GM19099 (cell line): ENCODE measurements around the gene NELFCD.
A peak's percentile ranks its signal among the peaks of the same experiment; 100 is the strongest.

Experiments
- POLR2A ChIP-seq: IDR thresholded peaks from 3 replicates; pipeline ENCODE4 v1.6.1; 2011; ENCODE audit warnings: low read depth; ENCODE audit not compliant: insufficient read length; ENCODE audit errors: extremely low read depth

NELFCD gene, protein sequence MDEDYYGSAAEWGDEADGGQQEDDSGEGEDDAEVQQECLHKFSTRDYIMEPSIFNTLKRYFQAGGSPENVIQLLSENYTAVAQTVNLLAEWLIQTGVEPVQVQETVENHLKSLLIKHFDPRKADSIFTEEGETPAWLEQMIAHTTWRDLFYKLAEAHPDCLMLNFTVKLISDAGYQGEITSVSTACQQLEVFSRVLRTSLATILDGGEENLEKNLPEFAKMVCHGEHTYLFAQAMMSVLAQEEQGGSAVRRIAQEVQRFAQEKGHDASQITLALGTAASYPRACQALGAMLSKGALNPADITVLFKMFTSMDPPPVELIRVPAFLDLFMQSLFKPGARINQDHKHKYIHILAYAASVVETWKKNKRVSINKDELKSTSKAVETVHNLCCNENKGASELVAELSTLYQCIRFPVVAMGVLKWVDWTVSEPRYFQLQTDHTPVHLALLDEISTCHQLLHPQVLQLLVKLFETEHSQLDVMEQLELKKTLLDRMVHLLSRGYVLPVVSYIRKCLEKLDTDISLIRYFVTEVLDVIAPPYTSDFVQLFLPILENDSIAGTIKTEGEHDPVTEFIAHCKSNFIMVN

DNA sequence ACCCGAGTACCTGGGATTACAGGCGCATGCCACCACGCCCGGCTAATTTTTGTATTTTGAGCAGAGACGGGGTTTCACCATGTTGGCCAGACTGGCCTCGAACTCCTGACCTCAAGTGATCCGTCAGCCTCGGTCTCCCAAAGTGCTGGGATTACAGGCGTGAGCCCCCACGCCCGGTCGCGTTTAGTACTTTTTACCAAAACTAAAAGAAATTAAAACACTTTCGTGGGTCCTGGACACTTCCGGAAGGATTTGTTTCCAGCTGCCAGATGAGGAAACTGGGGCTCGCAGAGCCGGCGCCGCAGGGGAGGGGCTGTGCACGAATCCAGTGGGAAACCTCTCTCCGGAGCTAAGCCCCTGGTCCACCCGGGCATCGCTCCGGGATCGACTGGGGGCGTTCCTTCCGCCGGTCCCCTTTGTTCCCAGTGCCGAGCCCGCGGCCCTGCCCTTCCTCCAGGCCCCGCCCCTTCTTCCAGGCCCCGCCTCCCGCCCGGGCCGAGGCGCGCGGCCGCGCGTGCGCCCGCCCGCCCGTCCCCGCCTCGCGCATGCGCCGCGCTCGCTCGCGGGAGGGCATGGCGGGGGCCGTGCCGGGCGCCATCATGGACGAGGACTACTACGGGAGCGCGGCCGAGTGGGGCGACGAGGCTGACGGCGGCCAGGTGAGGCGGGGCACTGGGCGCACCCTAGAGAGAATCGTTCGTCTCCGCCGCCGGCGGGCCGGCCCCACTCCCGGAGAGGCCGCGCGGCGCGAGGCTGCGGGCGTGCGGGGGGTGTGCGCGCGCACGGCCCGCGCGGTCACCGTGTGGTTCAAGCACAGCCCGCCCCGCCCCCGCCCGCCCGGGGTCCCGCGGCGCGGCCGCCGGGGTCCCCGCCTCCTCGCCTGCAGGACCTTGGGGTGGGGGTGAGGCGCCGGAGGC is at the start of gene NELFCD:
Gene NELFCD, plus strand, starts transcription at position 546 of the 917 bp plus-strand sequence. Its CDS starts 54 bp downstream, at position 600.
- TF ChIP-seq POLR2A: peak; percentile 94

- no peak for TF ChIP-seq POLR2A
Observed at GRCh38 chr20:58932170-58932569, 48.9 kb upstream of the NELFCD start.

DNA sequence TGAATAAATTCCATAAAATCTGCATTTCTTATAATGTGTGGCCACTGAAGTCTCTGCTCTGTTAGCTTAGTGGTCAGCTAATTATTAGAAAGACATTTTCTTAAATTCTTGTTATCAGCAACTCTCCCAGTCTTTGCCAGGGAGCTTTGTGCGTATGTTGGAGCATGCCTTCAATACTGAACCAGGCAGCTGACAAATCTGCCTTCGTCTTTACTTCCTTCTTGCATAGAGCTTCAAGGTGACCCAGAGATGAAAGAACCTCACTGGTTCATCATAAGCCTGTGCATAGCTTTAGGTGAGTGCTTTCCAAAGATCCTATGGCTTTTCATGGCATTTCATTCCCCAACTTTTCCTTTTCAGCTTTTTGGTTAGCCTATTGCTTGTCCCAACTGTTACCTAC is 43.0 kb upstream of the NELFCD start:
- no peak for TF ChIP-seq POLR2A

- TF ChIP-seq POLR2A: no peak
Observed at GRCh38 chr20:58938541-58938940, 42.5 kb upstream of the NELFCD start.

DNA sequence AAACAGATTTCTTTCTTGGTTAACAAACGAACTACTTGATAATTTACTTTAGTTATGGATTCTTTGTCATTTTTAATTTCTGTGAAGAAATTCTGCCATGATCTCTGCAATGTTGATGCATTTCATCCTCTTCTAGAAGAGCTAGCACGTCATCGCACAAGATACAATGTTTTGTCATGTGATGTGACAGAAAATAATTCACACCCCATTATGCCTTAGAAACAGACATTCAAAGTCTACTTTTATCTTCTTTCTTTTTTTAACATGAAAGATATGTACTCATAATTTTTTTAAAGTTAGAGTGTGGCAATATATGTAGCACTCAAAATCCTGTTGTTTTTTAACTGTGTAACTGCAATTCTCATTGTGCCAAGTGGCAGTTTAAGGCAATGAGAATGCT is 39.6 kb upstream of the NELFCD start:
- TF ChIP-seq POLR2A: no peak

DNA sequence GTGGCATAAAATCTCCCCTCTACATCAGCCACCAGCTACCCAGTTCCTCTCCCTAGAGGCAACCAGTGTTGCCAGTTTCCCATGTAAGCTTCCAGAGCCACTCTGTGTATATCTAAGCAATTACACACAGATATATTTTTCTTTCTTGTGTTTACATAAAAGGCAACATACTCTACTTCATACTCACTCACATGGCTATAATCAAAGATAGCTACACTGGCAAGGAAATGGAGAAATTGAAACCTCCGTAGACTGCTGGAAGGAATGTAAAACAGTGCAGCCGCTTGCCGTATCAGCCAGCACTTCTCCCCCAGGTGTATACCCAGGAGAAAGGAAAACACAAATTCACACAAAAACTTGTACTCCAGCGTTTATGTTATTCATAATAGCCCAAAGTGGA is 38.5 kb upstream of the NELFCD start:
- TF ChIP-seq POLR2A: no peak

GRCh38 chr20:58944610-58945009 is 36.4 kb upstream of the NELFCD start:
- no peak for TF ChIP-seq POLR2A

DNA sequence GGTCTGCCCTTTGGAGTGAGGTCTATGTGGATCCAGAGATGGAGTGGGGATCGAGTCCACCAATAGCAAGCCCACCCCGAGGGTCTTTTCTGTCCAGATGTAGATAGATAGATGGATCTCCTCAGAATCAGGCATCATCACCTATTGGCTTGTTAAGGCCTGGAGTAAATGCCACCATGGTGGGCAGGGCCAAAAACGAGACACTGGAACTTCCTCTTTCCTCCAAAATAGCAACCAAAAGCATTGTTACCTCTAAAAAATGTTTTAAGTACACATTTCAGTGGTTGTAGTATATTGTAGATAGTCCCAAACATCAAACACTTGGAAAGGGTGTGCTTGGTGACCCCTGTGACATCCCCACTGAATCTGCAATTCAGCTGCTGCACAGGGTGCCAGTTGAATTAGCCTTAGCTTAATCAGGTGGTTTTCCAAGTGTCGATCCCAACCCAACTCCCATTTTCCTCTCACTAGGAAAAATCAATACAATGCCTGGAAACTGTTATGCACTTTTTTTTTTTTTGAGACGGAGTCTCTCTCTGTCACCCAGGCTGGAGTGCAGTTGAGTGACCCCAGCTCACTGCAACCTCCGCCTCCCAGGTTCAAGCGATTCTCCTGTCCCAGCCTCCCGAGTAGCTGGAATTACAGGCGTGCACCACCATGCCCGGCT is 35.0 kb upstream of the NELFCD start:
- TF ChIP-seq POLR2A: no peak

DNA sequence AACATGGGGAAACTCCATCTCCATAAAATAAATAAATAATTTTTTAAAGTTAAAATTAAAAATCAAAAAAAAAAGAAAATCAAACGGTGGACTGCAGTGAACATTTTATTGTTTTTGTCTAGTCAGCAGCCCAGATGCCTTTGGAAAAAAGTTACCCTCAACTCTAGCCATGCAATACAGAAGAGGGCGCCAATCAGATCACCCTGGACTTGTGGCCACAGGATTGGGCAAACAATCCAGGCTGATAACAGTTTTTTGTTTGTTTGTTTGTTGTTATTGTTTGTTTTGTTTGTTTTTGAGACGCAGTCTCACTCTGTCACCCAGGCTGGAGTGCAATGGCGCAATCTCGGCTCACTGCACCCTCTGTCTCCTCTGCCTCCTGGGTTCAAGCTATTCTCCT is 30.5 kb upstream of the NELFCD start:
- TF ChIP-seq POLR2A: no peak

GRCh38 chr20:58953050-58953449 is 28.0 kb upstream of the NELFCD start:
- no peak for TF ChIP-seq POLR2A

DNA sequence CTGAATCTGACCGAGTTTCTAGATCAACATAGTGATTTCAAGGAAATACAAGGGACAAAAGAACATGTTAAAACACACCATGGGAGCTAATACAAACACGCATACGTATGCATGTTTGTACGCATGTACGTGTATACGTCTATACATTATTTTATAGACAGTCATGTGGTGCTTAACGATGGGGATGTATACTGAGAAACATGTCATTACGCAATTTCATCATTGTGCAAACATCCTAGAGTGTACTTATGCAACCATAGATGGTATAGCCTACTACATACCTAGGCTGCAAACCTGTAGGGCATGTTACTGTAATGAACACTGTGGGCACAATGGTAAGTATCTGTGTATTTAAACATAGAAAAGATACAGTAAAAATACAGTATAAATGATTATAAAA is 25.0 kb upstream of the NELFCD start:
- no peak for TF ChIP-seq POLR2A

DNA sequence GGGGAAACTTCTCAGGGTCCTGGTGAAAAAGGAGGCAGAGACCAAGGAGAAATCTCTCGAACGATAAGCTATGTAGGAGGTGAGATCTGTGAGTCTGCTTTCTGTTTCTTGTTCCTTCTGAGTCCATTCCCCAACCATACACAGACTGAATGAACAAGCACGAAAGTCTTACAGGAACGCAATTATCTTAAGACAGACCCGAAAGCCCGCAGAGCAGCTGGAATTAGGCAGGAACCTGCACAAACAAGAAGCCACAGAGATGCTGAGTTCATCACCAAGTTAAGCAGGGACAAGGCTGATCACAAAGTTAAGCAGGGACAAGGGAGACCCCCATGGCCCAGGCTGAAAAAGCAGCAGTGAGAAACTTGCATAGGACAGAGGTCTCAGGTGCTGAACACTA is 21.4 kb upstream of the NELFCD start:
- no peak for TF ChIP-seq POLR2A

DNA sequence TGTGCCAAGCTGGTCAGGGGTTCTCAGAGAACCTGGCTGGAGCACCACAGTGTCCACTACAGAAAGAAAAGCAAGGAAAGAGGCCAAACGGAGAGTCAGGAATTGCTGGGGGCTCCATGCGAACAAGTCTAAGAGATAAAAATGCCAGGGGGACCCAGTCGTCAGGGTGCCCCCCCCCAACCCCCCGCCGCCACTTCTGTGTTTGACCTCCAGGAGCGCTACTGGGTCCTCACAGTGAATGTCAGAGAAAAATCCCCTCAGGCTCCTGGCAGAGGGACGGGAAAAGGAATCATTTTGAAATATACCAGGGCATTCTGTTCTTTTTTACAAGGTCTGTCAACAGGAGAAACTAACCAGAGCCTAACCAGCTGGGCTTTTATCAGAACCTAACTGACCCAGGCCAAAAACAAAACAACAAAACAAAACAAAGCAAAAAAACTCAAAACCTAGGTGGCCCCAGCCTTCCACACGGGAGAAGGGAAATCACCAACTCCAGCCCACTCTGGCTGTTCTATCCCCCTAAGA is 17.9 kb upstream of the NELFCD start:
- TF ChIP-seq POLR2A: no peak

- TF ChIP-seq POLR2A: no peak
Observed at GRCh38 chr20:58965270-58966064, 15.6 kb upstream of the NELFCD start.
